ENCODE results near the gene C19orf12. TPM values are rescaled to one million over a fixed set of nuclear protein-coding genes. Genes with fewer than 3 reads are reported as not detected.

The C19orf12 gene
- polyA plus RNA-seq (ENCODE audit: insufficient read length in 3 of 3), result 10 to 100 TPM; 20.3 to 21.0 (median 20.7) TPM

DNA sequence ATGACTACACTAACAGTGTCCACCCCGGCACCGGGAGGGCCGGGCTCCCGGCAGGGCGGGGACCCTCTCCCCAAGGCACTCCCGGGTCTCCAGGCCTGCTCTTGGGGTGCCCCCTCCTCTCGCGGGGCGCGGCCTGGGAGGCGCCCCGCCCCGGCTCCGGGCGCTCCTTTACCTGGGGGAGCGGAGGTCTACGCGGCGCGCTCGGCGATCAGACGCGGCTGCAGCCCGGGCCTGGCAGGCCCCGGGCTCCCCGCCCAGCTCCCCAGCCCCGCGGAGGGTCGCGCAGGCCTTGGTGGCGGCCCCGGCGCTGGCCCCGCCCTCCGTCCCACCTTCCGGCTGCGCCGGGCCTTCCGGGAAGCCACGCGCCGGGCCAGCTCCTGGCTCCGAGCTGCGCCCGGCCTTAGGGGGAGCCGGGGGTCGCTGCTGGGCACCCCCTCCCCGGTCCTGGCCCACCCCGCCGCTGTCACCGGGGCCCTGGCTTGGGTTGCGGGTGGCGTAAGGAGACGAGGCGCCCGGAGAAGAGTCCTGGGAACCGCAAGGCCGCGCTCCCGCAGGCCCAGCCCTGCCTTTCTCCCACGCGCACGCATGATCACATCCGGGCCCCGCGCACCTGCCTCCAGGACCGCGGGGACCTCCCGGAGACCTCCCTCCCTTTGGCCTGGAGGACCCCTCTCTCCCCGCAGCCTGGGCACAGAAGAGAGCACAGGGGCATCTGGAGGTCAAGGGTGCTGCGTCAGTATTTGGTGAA lies at the start of gene C19orf12:
C19orf12 (minus strand) TSS at position 309 of the 748 bp plus-strand sequence. CDS start 6,848 bp downstream, outside the sequence.
- DNase-seq (ENCODE audit: low read depth in 3 of 3, low spot score in 2 of 3), result no peak

DNA sequence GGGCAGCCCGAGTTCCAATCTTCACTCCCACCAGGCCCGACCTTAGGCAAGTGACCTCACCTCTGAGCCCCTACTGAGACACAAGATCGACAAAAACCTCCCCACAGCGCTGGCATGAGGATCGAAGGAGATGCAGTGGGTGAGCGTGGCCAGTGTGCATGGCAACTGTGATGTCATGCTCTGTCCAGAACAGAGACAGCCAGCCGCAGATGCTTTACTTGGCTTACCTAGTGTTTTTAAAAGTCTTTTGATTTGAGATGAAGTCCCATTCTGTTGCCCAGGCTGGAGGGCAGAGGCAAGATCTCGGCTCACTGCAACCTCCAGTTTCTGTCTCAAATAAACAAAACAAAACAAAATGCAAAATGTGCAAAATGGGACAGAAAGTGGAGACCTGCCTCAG lies 49.3 kb upstream of the C19orf12 start:
- DNase-seq (ENCODE audit: low read depth in 3 of 3, low spot score in 2 of 3), result no peak

DNA sequence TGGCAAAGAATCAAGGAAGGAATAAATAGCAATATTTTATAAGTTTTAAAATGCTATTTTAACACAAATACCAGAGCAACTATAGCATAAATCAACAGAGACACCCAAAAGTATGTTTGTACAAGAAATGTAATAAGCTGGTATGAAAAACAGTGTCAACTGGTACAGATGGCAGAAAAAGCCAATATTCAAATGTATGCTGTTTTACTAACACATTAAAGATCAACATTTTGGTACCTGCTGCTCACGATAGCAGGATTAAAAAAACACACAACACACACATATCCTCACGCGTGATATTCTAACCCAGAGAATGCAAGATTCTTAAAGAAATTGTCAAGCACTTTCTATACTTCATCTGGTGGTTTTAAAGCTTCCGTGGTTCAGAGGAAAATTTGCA lies 48.1 kb upstream of the C19orf12 start:
- DNase-seq (ENCODE audit: low read depth in 3 of 3, low spot score in 2 of 3), result no peak

DNA sequence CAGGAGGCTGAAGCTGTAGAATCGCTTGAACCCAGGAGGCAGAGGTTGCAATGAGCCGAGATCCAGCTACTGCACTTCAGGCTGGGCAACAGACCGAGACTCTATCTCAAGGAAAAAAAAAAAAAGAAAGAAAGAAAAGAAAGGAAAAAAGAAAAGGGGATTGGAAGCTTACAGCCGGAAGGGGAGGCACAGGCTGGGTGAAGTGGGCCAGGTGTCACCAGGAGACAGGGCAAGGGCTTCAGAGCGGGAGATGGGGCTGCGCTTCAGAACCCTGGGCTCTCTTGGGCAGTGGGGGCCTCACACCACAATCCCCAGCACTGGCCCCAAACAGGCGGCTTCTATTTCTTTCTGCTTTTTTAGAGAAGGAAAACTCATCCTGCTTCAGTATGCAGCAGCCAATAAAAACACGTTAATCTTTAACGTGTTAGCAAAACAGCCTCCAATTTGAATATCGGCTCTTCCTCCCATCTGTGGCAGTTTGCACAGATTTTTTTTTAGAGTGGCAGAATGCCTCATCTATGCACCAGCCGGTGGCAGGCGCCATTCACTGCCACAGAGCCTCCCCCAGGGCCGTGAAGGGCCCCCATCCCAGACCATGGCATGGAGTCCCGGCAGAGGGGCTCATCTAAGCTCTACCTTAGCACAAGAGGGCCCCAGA lies 46.6 kb upstream of the C19orf12 start:
- DNase-seq (ENCODE audit: low read depth in 3 of 3, low spot score in 2 of 3), result no peak

DNA sequence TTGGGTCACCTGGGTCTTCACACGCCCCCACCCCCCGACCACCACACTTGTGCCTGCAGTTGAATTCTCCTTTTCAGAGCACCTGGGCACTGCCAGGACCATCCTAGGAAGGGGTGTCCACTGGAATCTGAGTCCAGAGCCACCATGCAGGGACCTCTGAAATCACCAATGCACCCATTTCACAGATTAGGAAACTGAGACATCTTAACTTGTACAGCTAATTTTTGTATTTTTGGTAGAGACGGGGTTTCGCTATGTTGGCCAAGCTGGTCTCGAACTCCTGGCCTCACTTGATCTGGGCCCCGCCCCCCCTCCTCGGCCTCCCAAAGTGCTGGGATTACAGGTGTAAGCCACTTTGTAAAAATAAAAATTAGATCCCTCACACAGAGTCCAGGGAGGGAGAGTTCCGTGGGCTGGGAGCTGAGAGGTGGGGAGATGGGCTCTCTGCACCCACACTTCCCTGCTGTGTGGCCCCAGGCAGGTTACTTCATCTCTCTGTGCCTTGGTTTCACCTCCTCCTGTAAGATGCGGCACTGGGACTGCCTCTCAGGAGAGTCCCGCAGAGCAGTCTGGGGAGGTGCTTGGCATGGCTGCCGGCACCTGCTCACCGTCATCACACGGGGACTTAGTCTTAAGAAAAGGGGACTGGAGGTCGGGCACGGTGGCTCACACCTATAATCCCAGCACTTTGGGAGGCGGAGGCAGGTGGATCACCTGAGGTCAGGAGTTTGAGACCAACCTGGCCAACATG lies 45.9 kb upstream of the C19orf12 start:
- DNase-seq (ENCODE audit: low read depth in 3 of 3, low spot score in 2 of 3), result no peak

DNA sequence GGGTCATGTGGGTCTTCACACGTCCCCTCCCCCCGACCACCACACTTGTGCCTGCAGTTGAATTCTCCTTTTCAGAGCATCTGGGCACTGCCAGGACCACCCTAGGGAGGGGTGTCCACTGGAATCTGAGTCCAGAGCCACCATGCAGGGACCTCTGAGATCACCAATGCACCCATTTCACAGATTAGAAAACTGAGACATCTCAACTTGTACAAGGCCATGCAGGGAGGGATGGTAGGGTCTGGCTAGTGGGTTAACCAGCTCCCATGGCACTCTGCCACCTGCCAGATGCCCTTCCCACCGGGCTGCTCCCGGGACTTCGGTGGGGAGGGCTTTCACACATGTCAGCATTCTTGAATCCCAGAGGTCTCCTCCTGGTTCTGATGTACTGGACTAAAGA lies 44.3 kb upstream of the C19orf12 start:
- DNase-seq (ENCODE audit: low read depth in 3 of 3, low spot score in 2 of 3), result no peak

DNA sequence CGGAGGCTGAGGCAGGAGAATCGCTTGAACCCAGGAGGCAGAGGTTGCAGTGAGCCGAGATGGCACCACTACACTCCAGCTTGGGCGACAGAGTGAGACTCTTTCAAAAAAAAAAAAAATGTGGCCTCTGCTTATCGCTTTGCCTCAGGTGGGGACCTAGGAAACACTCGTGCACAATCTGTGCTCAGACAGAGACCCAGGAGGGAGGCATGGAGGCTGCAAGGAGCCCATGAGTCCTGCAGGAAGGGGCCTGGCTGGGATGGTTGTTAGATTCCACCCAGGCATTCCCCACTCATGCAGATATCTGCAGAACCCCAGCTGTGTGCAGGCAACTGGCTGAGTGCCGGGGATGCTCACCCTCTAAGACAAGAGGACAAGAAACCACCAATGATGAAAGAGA lies 43.8 kb upstream of the C19orf12 start:
- DNase-seq (ENCODE audit: low read depth in 3 of 3, low spot score in 2 of 3), result no peak

DNA sequence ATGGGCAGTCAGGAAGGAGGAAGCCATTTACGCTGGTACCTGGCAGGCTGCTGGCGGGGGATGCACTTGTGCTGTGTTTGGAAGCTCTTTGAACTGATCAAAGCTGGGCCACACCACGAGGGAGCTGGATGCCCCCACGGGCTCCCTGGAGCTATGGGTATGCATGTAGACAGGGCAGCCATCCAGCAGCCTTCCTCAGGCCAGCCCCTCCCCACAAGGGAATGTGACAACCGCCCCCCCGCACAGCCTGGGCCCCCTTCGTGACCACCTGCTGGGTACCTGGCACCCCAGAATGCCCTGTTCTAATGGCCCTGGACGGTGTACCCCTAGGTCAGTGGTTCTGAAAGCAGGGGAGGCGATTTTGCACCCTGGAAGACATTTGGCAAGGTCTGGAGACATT lies 42.5 kb upstream of the C19orf12 start:
- DNase-seq (ENCODE audit: low read depth in 3 of 3, low spot score in 2 of 3), result no peak

DNA sequence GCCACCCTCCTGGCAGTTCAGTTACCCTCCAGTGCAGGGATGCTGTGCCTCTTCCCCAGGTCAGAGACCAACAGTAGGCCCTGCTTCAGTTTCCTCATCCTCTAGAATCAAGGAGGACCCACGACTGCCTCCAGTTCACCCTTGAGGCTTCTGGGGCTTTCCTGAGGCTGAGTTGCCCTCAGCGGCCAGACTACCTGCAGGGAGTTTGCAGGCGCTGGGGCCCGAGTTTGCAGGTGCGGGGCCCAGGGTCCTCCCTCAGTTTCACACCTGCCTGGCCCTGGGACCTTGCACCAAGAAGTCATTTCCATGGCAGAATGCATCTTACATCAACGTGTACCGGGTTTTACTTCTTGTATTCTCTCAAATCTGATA lies 38.9 kb upstream of the C19orf12 start:
- DNase-seq (ENCODE audit: low read depth in 3 of 3, low spot score in 2 of 3), result no peak

DNA sequence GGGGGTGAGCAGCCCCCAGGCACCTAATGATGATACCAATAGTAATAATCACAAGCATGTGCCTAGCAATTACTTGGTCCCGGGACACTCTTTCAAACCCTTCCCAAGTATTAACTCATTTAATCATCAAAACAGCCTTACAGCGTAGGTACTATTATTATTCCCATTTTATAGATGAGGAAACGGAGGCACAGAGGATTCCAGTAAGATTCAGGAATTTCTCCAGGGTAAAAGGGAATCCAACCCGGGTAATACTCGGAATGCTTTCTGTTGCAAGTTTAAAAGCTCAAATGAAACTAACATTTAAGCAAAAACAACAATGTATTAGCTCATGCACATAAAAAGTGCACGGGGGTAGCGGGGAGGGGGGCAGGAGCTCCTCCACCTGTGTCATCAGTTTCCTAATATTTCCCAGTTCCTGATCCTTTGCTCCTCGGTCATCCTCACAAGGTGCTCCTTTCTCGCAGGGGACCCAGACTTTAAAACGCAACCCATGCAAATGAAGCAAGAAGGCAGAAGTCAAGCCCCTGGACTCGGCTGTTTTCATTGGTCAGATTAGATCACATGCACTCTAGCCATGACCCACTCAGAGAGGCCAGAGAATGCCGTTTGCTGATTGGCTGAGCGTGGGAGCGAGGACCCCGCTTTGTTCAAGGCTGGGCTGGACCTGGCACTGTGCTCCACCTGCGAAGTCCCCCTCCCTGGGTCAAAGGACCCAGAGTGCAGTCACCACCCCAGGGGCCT lies 38.3 kb upstream of the C19orf12 start:
- DNase-seq (ENCODE audit: low read depth in 3 of 3, low spot score in 2 of 3), result no peak

DNA sequence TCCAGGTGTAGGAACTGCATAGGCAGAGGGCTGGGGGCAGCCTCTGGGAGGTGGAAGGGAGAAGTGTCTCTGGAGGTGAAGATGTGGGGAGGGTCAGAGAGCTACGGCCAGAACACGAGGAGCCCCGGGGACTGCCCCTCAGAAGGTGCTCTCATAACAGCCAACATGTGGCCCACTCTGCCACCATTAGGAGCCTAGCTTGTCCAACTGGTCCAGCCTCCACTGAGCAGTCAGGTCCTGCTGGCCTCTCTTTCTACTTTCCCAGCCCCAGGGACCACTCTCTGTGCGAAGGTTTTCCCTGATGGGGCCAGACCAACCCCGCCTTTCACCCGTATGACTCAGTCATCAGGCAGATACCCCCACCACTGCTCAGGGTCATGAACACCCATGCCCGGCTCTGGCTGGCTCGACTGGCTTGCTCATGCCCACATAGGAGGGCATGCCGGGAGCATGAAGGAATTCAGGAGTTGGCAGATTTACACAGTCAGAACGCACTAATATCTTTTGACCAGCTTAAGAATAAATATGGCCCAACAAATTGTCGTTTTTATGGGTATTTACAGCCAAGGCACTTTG lies 37.5 kb upstream of the C19orf12 start:
- no peak for DNase-seq (ENCODE audit: low read depth in 3 of 3, low spot score in 2 of 3)

DNA sequence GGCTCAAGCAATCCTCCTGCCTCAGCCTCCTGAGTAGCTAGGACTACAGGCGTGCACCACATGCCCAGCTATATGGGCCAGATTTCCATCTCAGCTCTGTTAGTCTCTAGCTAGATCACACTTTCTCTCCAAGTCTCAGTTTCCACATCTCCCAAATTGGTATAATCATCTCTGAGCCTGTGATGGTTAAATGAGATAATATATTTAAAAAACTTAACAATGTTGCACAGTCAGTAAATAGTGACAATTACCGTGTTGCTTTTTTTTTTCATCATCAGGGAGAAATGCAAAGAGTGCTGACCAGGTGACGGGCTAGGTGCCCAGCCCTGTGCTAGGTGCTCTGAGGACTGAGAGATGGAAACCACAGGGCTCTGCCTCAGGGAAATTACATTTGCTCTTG lies 36.9 kb upstream of the C19orf12 start:
- no peak for DNase-seq (ENCODE audit: low read depth in 3 of 3, low spot score in 2 of 3)

DNA sequence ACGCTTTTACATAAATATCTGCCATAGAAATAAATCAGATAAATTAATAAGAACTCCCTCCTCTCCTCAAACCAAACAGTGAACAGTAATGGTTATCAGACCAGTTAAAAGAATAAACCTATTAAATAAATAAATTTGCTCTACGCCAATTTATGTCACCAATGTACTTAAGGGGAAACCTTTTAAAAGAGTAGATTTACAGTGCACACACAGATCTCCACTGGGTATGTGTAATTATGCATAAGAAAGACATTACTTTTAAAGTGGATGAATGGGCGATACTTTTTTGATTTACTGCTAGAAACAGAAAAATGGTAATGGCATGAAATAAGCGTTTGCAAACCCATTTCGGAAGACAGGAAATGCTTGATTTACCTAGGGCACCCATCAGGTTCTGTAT lies 34.9 kb upstream of the C19orf12 start:
- DNase-seq (ENCODE audit: low read depth in 3 of 3, low spot score in 2 of 3), result no peak

DNA sequence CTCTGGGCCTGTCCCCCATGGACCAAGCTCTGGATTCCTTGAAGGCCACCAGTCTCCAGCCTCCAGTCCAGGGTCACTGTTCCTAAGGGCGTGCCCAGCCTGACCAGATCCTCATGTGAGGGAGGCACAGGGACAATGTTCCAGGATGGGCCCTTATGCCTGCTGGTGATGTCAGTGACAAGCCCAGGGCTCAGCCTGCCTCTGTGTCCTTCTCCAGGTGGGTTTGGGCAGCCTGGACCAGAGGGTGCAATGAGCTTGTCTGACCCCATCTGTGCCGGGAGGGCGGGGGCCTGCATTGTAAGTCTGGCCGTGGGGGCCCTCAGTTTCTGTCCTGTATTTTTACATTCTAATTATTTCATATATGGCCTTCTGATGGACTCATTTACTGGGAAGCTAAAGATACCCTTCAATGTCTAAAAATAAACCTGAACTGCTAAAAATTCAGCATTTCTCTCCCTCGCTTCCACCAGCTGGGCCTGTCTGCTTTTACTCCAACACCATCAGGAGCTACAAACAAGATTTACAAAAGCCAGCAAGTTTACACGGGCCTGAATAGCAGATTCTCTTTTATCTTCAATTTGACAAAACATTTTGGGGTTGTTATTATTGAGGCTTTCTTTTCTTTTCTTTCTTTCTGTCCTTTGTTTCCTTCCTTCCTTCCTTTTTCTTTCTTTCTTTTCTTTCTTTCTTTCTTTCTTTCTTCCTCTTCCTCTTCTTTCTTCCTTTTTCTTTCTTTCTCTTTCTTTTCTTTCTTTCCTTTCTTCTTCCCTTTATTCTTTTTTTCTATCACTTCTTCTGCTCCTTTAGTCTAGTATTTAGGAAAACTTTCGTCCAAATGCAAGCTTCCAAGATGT lies 34.2 kb upstream of the C19orf12 start:
- DNase-seq (ENCODE audit: low read depth in 3 of 3, low spot score in 2 of 3), result no peak

DNA sequence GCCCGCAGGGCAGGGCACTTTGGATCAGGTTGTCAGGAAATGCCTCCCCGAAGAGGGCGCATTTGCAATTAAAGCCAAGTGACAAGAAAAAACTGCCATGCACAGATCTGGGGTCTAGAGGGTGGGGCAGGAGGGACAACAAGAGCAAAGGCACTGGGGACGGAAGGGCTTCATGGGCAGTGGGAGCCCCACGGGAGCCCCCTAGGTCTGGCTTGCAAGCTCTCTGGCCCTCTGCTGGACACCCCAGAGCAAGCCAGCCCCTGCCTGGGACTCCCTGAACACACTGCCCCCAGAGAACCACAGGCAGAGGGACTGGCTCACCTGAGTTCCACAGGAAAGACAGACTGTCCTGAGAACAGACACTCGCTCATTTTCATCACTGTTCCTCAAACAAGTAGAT lies 30.2 kb upstream of the C19orf12 start:
- DNase-seq (ENCODE audit: low read depth in 3 of 3, low spot score in 2 of 3), result no peak

DNA sequence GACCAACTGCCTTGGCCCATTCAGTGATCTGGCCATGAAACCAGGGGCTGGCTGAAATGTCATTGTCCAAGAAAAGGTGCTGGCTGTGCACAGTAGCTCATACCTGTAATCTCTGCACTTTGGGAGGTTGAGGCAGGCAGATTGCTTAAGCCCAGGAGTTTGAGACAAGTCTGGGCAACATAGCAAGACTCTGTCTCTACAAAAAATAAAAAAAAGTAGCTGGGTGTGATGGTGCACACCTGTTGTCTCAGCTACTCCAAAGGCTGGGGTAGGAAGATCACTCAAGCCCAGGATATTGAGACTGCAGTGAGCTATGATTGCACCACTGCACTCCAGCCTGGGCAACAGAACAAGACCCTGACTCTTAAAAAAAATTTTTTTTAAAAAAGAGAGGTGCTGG lies 28.6 kb upstream of the C19orf12 start:
- no peak for DNase-seq (ENCODE audit: low read depth in 3 of 3, low spot score in 2 of 3)

DNA sequence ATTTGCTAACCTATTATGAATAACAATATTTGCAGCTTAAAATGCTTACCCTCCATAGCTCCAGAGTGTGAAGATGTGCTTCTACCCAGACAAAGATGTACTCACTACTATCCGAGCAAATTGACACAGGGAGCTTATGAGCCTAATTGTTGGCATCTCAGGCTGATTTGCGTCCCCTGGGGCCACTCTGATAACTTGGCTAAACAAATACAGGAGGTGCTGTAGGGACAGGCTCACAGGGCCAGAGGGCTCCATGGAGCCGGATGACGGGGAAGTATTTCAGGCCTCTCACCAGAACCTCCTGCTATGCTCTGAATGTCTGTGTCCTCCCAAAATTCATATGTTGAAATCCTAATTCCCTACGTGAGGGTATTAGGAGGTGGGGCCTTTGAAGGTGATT lies 26.7 kb upstream of the C19orf12 start:
- no peak for DNase-seq (ENCODE audit: low read depth in 3 of 3, low spot score in 2 of 3)

DNA sequence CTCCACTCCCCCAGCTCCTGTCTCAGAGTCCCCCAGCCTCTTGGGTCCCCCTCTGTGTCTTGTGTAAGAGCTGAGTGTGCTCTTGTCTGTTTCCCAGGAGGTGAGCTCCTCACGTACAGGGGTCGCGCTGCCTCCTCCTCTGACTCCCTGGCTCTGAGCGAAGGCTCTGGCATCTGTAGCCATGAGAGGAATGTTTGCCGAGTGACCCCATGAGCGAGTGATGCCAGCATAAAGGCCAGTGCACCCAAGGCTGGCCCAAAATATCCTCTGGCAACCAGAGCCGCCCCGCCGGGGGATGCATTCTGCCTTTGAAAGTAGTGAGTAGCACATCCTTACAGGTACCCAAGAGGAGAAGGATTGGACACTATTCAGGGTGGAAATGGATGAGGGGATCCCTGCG lies 26.2 kb upstream of the C19orf12 start:
- DNase-seq (ENCODE audit: low read depth in 3 of 3, low spot score in 2 of 3), result no peak

DNA sequence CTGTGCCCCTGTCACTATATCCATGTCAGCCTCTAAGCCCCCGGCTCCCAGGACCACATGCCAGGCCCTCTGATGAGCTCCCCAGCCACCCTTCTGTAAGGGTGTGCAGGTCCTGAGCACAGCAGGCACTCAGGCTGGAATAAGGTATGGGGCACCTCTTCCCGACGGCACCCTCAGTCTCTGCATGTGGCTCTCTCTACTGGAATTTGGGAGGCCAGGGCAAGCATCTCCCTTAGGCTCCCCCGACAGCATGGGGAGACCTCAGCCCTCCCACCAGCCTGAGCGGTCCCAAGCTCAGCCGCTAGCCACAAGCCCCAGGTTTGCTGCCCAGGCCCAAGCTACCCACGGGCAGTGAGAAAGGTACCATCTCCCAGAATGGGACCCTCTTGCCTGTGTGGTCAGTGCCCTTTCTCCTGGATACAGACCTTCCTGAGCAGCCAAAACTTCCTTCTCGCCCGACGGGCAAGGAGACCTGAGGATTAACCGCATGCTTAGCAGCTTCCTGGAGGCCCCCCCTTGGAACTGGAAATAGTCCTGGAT lies 22.5 kb upstream of the C19orf12 start:
- no peak for DNase-seq (ENCODE audit: low read depth in 3 of 3, low spot score in 2 of 3)

DNA sequence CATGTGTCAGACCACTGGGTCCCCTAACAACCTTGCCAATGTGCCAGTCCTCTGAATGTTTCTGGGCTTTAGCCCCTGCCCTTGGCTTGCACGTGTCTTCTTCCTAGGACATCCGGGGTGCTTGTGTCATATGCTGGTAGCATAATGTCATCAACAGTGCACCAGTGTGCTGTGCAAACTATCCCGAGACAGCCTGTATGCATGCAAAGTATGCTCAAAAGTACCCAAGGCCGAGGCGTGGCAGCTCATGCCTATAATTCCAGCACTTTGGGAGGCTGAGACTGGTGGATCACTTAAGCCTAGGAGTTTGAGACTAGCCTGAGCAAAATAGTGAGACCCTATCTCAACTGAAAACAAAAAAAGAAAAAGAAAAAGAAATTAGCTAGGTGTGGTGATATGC lies 20.8 kb upstream of the C19orf12 start:
- no peak for DNase-seq (ENCODE audit: low read depth in 3 of 3, low spot score in 2 of 3)
